Fibroblast of lung (primary cell): Measurements from ENCODE around the gene SPHK1.

Experiments
- CTCF ChIP-seq, 2 donors: IDR thresholded peaks in 1 of 2; conservative IDR thresholded peaks in 1 of 2; 1 replicate in 1 of 2; 2 replicates in 1 of 2; pipeline ENCODE4 v1.5.1; 2011 to 2012; ENCODE audit warnings: low read length in 2 of 2, control low read depth in 1 of 2, inconsistent platforms in 1 of 2, low read depth in 1 of 2, mild to moderate bottlenecking in 1 of 2
- EZH2 ChIP-seq: IDR thresholded peaks from 2 replicates; pipeline ENCODE4 v1.5.1; 2012; ENCODE audit warnings: low read length, control low read depth, mild to moderate bottlenecking; ENCODE audit errors: missing control alignments

DNA sequence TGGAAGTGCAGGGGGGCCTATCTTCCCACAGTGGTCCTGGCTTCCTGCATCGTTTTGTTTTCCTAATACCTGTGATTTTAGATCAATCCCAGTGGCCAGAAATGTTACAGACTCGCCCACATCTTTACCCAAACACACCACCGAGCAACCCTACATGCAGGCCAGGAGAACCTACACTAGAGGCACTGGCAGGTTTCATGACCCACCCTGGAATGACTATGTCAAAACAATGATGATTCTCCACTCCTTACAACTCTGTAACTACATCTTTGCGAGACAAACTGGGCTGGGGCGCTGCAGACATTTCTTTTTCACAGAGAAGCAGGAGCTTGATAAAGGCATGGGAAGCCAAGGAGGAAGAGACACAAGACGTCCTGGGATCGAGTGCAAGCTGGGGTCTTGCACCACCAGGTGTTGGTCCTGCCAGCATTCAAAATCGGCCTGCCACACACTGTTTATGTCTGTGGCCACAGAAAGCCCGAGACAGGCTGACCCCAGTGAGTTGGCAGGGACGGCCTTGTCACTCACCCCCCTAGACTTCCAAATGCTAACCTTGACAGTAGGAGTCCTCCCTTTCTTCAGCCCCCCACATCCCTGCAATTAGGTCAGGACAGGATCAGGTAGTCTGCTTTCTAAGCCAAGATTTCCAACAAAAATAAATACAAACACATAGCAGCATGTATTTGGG lies 36.1 kb downstream of the SPHK1 start:
- TF ChIP-seq CTCF (conservative IDR thresholded peaks at IDR 0.05 in 1 of 2, IDR thresholded peaks at IDR 0.05 in 1 of 2; ENCODE audit: low read depth in 1 of 2, low read length in 2 of 2): no peak
- no peak for TF ChIP-seq EZH2
